ENCODE results near the gene PTPRS.

PTPRS gene

DNA sequence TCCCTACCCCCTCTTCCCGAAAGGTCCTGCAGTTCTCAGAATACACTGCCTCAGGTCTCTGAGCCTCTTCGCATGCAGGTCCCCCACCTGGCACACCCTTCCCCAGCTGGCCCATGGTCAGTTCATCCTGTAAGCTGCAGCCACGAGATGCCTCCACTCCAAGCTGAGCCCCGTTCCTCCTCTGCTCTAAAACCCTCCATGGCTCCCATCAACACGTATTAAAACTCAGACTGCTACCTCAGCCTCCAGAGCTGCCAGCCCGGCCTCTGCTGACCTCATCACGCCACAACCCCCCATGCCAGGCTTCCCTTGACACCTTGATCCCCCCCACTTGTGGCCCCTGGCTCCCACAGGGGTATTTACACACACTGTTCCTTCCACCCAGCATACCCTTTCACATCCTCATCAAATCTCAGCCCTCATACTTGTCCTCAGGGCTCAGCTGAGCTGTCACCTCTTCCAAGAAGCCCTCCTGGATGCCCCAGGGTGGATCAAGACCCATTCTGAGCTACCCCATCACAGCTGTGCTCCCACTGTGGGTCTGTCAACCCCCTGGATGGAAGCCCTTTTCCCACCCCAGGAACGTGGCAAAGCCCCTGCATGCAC lies 48.9 kb downstream of the PTPRS start:
- no peak for FAIRE-seq
- no peak for DNase-seq (ENCODE audit: insufficient read length, low spot score)
